Measurements from ENCODE around the gene UHRF1. TPM values are rescaled to one million over a fixed set of nuclear protein-coding genes. Genes with fewer than 3 reads are reported as not detected.
A peak's percentile ranks its signal among the peaks of the same experiment; 100 is the strongest.

UHRF1 gene
- total RNA-seq, 3 donors from 2014 or later: 0.32 to 0.66 (median 0.44) TPM

DNA sequence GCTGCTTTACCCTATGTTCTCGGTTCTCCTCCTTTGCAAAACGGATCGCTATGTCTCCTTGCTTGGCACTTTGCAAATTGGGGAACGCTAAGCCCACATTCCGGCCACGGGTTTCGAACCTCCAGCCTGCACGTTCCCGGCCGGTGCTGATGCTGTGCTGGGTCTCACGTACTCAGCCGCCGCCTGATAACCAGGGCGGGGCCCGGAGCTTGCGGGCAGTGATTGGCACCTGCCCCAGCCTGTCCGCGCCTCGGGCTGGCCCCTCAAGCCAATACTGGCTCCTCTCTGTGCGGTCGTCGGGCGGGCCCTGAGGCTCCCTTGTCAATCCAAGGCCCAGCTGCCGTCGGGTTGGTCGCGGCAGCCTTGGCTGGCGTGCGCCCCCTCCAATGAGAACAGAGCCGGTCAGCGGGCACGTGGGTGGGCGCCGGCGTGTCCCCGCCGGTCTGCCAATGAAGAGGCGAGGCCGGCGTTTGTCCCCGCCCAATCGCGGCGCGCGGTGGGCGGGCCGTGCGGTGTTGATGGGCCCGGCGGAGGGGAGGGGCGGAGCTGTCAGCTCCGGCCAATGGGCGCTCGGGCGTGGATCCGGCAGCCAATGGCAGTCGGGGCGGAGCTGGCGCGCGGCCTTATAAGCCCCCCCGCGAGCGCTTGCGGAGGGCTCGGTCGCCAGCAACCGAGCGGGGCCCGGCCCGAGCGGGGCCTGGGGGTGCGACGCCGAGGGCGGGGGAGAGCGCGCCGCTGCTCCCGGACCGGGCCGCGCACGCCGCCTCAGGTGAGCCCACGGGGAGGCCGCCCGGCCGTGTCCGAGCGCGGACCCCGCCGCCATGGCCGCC is 59.4 kb downstream of the UHRF1 start, which contains the start of gene KDM4B:
KDM4B (plus strand) TSS at position 652 of the 830 bp plus-strand sequence. CDS start 63,778 bp downstream, outside the sequence.
- no peak for TF ChIP-seq POLR2A (IDR thresholded peaks at IDR 0.05)
- TF ChIP-seq POLR2AphosphoS5 (IDR thresholded peaks at IDR 0.05): peak; percentile 64 to 84 (median 67)
- DNase-seq (ENCODE audit: low spot score in 2 of 2): peak; percentile 99 to 100
- H3K27ac ChIP-seq: peak within 1 kb of the TSS; percentile 81 to 91
- peaks cover 3 to 21% of the 10 kb centered on the region in 2 donors for H3K4me1 ChIP-seq
- intact Hi-C loops (cut with DNase I; ENCODE audit: low total_unique reads): no loop called here
- H3K27me3 ChIP-seq: no peaks in the 10 kb centered on the region
- no peaks in the 10 kb centered on the region for H3K9me3 ChIP-seq
- peak within 1 kb of the TSS; percentile 67 to 78 (median 75) for H3K4me3 ChIP-seq
- no peaks in the 10 kb centered on the region for H3K36me3 ChIP-seq

DNA sequence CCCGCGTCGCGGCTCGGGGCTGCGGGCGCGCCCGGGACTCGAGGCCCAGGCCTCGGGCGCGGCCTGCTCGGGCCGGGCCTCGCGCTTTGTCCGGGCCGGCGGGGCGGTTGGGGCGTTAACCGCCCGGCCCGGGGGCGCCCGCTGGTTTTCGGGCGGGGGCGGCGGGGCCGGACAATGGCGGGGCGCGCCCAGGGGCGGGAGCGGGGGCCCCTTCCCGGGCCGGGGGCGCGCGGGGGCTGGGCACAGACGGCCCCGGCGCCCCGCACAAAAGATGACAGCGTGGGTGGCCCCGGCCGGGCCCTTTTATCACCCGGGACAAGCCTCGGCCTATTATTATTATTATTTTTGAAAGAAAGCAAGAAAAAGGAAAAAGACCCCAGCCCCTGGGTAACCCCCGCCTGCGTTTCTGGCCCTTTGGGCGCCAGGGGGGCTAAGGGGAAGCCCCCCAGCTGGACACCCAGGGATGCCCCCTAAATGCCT is 60.0 kb downstream of the UHRF1 start:
- DNase-seq (ENCODE audit: low spot score in 2 of 2): no peak
- H3K36me3 ChIP-seq: no peaks in the 10 kb centered on the region
- H3K27ac ChIP-seq: peak overlapping the region; percentile 81 to 91
- TF ChIP-seq, protein P1, sequence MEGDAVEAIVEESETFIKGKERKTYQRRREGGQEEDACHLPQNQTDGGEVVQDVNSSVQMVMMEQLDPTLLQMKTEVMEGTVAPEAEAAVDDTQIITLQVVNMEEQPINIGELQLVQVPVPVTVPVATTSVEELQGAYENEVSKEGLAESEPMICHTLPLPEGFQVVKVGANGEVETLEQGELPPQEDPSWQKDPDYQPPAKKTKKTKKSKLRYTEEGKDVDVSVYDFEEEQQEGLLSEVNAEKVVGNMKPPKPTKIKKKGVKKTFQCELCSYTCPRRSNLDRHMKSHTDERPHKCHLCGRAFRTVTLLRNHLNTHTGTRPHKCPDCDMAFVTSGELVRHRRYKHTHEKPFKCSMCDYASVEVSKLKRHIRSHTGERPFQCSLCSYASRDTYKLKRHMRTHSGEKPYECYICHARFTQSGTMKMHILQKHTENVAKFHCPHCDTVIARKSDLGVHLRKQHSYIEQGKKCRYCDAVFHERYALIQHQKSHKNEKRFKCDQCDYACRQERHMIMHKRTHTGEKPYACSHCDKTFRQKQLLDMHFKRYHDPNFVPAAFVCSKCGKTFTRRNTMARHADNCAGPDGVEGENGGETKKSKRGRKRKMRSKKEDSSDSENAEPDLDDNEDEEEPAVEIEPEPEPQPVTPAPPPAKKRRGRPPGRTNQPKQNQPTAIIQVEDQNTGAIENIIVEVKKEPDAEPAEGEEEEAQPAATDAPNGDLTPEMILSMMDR (IDR thresholded peaks at IDR 0.05): no peak
- TF ChIP-seq POLR2A (IDR thresholded peaks at IDR 0.05) (no peak), POLR2AphosphoS5 (IDR thresholded peaks at IDR 0.05) (no peak)
- H3K9me3 ChIP-seq: no peaks in the 10 kb centered on the region
- H3K4me1 ChIP-seq: peaks cover 3 to 21% of the 10 kb centered on the region in 2 donors
- H3K27me3 ChIP-seq: no peaks in the 10 kb centered on the region
- H3K4me3 ChIP-seq: peak overlapping the region; percentile 67 to 78 (median 75)
- intact Hi-C loops (cut with DNase I; ENCODE audit: low total_unique reads): no loop called here

DNA sequence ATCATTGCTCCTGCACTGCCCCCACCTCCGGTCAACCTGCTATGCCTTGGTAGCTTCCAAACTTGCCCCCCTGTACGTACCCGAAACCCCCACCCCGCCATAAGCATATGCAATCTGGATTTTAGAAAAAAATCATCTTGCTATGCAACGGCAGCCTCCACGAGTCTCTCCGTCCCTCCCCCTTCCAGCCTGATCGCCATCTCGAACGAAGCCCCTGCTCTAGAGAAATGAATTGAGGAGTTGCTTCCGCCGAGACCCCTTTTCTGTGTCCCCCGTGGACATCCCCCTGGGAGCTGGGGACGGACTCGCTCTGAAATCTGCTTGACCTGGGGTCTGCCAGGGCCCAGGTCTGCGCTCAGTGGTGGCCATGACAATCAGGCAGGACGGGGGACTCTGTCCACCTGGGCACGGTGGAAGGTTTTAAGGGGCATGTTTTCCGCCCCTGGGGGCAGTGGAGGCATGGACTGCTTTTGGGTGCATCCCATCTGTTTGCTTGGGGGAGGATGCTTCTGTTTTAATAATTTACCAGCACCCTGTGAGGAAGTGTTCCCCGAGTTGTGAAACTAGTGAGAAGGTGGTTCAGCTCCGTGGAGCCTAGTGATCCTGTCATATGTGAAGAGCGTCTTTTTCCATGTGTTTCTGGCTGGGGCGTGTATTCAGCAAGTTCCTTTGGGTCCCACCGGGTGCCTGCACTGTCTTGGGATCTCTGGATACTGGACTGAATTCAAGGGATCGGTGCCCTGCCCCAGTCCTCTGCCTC is 60.7 kb downstream of the UHRF1 start:
- DNase-seq (ENCODE audit: low spot score in 2 of 2): no peak
- Histone ChIP-seq H3K27me3 (no peaks in the 10 kb centered on the region), H3K9me3 (no peaks in the 10 kb centered on the region), H3K4me1 (peaks cover 3 to 25% of the 10 kb centered on the region in 2 donors), H3K27ac (peak overlapping the region; percentile 81 to 91), H3K4me3 (peak overlapping the region; percentile 67 to 78 (median 75)), H3K36me3 (no peaks in the 10 kb centered on the region)
- intact Hi-C loops (cut with DNase I; ENCODE audit: low total_unique reads): no loop called here
- TF ChIP-seq POLR2A (IDR thresholded peaks at IDR 0.05) (no peak), POLR2AphosphoS5 (IDR thresholded peaks at IDR 0.05) (no peak)
- TF ChIP-seq, protein P1 (IDR thresholded peaks at IDR 0.05): no peak

DNA sequence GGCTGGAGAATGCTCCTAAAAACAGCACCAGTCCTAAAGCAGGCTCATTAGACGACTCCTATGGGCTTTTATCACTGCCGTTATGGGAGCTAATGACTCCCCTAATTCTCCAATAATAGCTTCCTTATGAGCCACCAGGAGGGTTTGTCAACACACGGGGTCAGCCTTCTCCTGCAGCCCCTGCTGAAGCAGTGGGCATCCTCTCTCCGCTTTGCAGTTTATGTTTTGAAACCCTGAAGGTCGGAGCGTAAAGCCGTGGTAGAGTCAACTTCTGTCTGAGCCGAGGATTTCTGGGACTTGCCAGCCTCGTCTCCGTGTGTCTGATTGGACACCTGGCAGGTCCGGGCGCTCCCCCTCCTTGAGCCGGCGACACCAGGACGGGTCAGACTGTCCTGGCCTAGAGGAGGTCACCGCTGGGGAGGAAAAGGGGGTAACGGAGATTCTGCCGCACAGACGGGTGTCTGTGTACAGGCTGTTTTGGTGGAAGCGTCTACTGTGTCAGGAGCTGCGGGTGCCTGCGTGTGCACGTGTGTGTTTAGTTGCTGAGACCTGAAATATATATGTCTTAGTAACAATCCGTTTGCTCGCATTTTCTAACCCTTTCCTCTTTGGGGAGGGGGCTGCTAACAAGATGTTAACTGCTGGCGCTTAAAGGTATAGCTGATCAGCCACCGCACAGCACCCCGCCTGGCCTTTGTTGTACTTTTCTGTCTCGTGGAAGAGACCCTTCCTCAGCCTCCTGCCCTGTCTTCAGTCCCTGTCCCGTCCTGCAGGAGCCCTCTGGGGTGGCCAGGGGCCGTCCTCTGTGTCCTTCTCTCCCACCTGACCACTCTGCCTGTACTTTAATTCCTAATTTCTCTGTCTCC is 61.5 kb downstream of the UHRF1 start:
- H3K4me1 ChIP-seq: peaks cover 3 to 30% of the 10 kb centered on the region in 2 donors
- H3K4me3 ChIP-seq: peak overlapping the region; percentile 67 to 78 (median 75)
- intact Hi-C loops (cut with DNase I; ENCODE audit: low total_unique reads): loop anchor here (1.0 kb wide), 1 partner anchor 18 kb away; no protein-coding TSS in a partner anchor
- H3K9me3 ChIP-seq: no peaks in the 10 kb centered on the region
- H3K27ac ChIP-seq: peak overlapping the region; percentile 81 to 91
- TF ChIP-seq, protein P1 (IDR thresholded peaks at IDR 0.05): no peak
- no peak for TF ChIP-seq POLR2A (IDR thresholded peaks at IDR 0.05)
- no peaks in the 10 kb centered on the region for H3K27me3 ChIP-seq
- no peaks in the 10 kb centered on the region for H3K36me3 ChIP-seq
- no peak for DNase-seq (ENCODE audit: low spot score in 2 of 2)

DNA sequence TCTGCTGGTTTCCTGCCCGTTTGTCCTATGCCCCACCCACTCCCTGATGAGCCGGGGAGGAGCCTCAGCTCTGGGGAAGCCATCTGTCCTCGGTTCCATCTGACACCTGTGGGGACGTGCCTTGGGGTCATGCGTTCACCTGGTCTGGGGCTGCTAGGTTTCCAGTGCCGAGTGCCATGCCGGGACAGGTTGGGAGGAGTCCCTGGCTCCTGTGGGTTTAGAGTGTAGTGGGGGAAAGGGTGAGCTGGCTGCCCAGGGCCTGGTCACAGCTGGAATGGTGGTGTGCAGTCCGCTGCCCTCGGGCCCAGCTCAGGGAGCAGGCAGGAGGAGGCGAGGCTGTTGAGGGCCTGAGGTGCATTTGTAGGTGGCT is 62.1 kb downstream of the UHRF1 start:
- Histone ChIP-seq H3K4me1 (peaks cover 8 to 34% of the 10 kb centered on the region in 2 donors), H3K27ac (peak overlapping the region; percentile 81 to 91), H3K27me3 (no peaks in the 10 kb centered on the region), H3K36me3 (no peaks in the 10 kb centered on the region), H3K9me3 (no peaks in the 10 kb centered on the region), H3K4me3 (peak overlapping the region; percentile 67 to 78 (median 75))
- intact Hi-C loops (cut with DNase I; ENCODE audit: low total_unique reads): loop anchor here (1.0 kb wide), 1 partner anchor 17 kb away; no protein-coding TSS in a partner anchor
- TF ChIP-seq POLR2A (IDR thresholded peaks at IDR 0.05) (no peak), POLR2AphosphoS5 (IDR thresholded peaks at IDR 0.05) (no peak)
- TF ChIP-seq, protein P1 (IDR thresholded peaks at IDR 0.05): no peak
- peak in 1 of 2 donors; percentile 52 for DNase-seq (ENCODE audit: low spot score in 2 of 2)

All from breast epithelium (tissue), 4 donors.